IMR-90 (cell line): ENCODE results near the gene PCDHGB6.

Experiments used
- MAFK ChIP-seq: IDR thresholded peaks from 2 replicates; pipeline ENCODE4 v1.6.1; 2012; ENCODE audit warnings: low read depth, low read length, improper control_type of control experiment
- MAZ ChIP-seq: IDR thresholded peaks from 2 replicates; pipeline ENCODE4 v1.6.1; 2012; ENCODE audit warnings: low read depth, mild to moderate bottlenecking, low read length, improper control_type of control experiment, moderate library complexity, borderline replicate concordance
- MXI1 ChIP-seq: IDR thresholded peaks from 2 replicates; pipeline ENCODE4 v1.6.1; 2012; ENCODE audit warnings: low read depth, mild to moderate bottlenecking, low read length, moderate library complexity, borderline replicate concordance
- POLR2A ChIP-seq: IDR thresholded peaks from 2 replicates; pipeline ENCODE4 v1.6.1; 2012; ENCODE audit warnings: mild to moderate bottlenecking, low read depth, low read length
- RAD21 ChIP-seq: IDR thresholded peaks from 2 replicates; pipeline ENCODE4 v1.6.1; 2012; ENCODE audit warnings: low read length, improper control_type of control experiment
- RCOR1 ChIP-seq: IDR thresholded peaks from 2 replicates; pipeline ENCODE4 v1.6.1; 2012; ENCODE audit warnings: mild to moderate bottlenecking, low read length, improper control_type of control experiment; ENCODE audit not compliant: insufficient replicate concordance
- SMC3 ChIP-seq: fragments of 150-350 bp; IDR thresholded peaks from 2 replicates; pipeline ENCODE4 v1.6.1; 2016; ENCODE audit warnings: low read depth, mild to moderate bottlenecking, antibody characterized with exemption, low read length, moderate library complexity
- TF ChIP-seq, protein P1 (sequence below): conservative IDR thresholded peaks from 2 replicates; pipeline ENCODE4 v1.5.1; 2012; ENCODE audit warnings: mild to moderate bottlenecking, low read depth, low read length, improper control_type of control experiment
- TF ChIP-seq, protein P2 (sequence below): fragments of 150-350 bp; IDR thresholded peaks from 2 replicates; pipeline ENCODE4 v1.6.1; 2016; ENCODE audit warnings: low read depth, mild to moderate bottlenecking, low read length, moderate library complexity, borderline replicate concordance
- TF ChIP-seq, protein P3 (sequence below): fragments of 150-350 bp; IDR thresholded peaks from 2 replicates; pipeline ENCODE4 v1.6.1; 2017; ENCODE audit warnings: mild to moderate bottlenecking, antibody characterized with exemption, low read length, low read depth

DNA sequence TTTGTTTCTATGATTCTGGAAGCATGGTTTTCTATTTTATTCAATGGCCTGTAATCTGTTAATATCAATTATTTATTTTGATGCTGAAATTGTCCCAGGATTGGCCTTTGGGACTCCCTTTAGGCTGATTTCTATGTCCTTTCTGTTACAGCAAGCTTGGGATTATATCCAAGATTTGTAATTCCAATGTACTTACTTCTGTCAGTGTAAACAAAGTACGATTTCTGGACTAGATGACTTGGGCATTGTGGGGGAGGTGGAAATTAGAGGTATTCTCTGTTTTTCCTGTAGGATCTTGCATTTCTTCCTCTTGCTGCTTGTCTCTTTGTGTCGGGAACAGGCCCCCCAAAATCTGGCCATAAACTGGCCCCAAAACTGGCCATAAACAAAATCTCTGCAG, 26.2 kb downstream of the PCDHGB6 start:
- TF ChIP-seq, protein P1, sequence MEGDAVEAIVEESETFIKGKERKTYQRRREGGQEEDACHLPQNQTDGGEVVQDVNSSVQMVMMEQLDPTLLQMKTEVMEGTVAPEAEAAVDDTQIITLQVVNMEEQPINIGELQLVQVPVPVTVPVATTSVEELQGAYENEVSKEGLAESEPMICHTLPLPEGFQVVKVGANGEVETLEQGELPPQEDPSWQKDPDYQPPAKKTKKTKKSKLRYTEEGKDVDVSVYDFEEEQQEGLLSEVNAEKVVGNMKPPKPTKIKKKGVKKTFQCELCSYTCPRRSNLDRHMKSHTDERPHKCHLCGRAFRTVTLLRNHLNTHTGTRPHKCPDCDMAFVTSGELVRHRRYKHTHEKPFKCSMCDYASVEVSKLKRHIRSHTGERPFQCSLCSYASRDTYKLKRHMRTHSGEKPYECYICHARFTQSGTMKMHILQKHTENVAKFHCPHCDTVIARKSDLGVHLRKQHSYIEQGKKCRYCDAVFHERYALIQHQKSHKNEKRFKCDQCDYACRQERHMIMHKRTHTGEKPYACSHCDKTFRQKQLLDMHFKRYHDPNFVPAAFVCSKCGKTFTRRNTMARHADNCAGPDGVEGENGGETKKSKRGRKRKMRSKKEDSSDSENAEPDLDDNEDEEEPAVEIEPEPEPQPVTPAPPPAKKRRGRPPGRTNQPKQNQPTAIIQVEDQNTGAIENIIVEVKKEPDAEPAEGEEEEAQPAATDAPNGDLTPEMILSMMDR = no peak
- TF ChIP-seq, protein P2, sequence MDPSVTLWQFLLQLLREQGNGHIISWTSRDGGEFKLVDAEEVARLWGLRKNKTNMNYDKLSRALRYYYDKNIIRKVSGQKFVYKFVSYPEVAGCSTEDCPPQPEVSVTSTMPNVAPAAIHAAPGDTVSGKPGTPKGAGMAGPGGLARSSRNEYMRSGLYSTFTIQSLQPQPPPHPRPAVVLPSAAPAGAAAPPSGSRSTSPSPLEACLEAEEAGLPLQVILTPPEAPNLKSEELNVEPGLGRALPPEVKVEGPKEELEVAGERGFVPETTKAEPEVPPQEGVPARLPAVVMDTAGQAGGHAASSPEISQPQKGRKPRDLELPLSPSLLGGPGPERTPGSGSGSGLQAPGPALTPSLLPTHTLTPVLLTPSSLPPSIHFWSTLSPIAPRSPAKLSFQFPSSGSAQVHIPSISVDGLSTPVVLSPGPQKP = no peak
- no peak for TF ChIP-seq MXI1
- TF ChIP-seq MAZ = no peak
- no peak for TF ChIP-seq RCOR1
- TF ChIP-seq POLR2A = no peak
- no peak for TF ChIP-seq SMC3
- TF ChIP-seq RAD21 = no peak
- TF ChIP-seq, protein P3, sequence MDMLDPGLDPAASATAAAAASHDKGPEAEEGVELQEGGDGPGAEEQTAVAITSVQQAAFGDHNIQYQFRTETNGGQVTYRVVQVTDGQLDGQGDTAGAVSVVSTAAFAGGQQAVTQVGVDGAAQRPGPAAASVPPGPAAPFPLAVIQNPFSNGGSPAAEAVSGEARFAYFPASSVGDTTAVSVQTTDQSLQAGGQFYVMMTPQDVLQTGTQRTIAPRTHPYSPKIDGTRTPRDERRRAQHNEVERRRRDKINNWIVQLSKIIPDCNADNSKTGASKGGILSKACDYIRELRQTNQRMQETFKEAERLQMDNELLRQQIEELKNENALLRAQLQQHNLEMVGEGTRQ = no peak
- TF ChIP-seq MAFK = no peak
